ENCODE measurements around the gene RAB42. TPM values are rescaled to one million over a fixed set of nuclear protein-coding genes. Genes with fewer than 3 reads are reported as not detected.

The RAB42 gene
- total and polyA plus RNA-seq, 9 of the 15 experiments (the other 6 are each of a cell fraction or from before 2014, with no cell fraction given) = 0.07 to 0.14 (median 0.12) TPM; not detected in 6

GRCh38 chr1:28642056-28642846 lies 50.2 kb downstream of the RAB42 start (continued):
- TF ChIP-seq POU5F1 (IDR thresholded peaks at IDR 0.05; ENCODE audit: borderline replicate concordance, low read depth, low read length, partially characterized antibody) (no peak), HCFC1 (IDR thresholded peaks at IDR 0.05; ENCODE audit: low read depth, low read length) (no peak), SMAD4 (CRISPR knock-in tag; conservative IDR thresholded peaks at IDR 0.05) (no peak), SREBF1 (IDR thresholded peaks at IDR 0.05; ENCODE audit: borderline replicate concordance, low read depth, low read length) (no peak), FOXO4 (CRISPR knock-in tag; IDR thresholded peaks at IDR 0.05) (no peak), TARDBP (IDR thresholded peaks at IDR 0.05) (no peak), NCOA6 (IDR thresholded peaks at IDR 0.05) (no peak), ETV1 (tag; conservative IDR thresholded peaks at IDR 0.05; ENCODE audit: low read depth) (no peak), SLC30A9 (CRISPR knock-in tag; IDR thresholded peaks at IDR 0.05) (no peak), ATF7 (IDR thresholded peaks at IDR 0.05) (no peak), SRF (CRISPR knock-in tag; IDR thresholded peaks at IDR 0.05) (no peak; a peak in 1 of 4 replicates), MAFK (IDR thresholded peaks at IDR 0.05; ENCODE audit: low read length) (no peak), NFIC (IDR thresholded peaks at IDR 0.05) (peak; percentile 4; the same call in 1 of the 2 replicates), ZEB2 (IDR thresholded peaks at IDR 0.05) (no peak), ZNF134 (CRISPR knock-in tag; conservative IDR thresholded peaks at IDR 0.05) (no peak), CBX5 (IDR thresholded peaks at IDR 0.05; ENCODE audit: borderline replicate concordance, low read depth) (no peak)
- TF ChIP-seq, protein P1, sequence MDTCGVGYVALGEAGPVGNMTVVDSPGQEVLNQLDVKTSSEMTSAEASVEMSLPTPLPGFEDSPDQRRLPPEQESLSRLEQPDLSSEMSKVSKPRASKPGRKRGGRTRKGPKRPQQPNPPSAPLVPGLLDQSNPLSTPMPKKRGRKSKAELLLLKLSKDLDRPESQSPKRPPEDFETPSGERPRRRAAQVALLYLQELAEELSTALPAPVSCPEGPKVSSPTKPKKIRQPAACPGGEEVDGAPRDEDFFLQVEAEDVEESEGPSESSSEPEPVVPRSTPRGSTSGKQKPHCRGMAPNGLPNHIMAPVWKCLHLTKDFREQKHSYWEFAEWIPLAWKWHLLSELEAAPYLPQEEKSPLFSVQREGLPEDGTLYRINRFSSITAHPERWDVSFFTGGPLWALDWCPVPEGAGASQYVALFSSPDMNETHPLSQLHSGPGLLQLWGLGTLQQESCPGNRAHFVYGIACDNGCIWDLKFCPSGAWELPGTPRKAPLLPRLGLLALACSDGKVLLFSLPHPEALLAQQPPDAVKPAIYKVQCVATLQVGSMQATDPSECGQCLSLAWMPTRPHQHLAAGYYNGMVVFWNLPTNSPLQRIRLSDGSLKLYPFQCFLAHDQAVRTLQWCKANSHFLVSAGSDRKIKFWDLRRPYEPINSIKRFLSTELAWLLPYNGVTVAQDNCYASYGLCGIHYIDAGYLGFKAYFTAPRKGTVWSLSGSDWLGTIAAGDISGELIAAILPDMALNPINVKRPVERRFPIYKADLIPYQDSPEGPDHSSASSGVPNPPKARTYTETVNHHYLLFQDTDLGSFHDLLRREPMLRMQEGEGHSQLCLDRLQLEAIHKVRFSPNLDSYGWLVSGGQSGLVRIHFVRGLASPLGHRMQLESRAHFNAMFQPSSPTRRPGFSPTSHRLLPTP (IDR thresholded peaks at IDR 0.05; ENCODE audit: borderline replicate concordance, extremely low read depth, insufficient read length) = no peak
- TF ChIP-seq, protein P2, sequence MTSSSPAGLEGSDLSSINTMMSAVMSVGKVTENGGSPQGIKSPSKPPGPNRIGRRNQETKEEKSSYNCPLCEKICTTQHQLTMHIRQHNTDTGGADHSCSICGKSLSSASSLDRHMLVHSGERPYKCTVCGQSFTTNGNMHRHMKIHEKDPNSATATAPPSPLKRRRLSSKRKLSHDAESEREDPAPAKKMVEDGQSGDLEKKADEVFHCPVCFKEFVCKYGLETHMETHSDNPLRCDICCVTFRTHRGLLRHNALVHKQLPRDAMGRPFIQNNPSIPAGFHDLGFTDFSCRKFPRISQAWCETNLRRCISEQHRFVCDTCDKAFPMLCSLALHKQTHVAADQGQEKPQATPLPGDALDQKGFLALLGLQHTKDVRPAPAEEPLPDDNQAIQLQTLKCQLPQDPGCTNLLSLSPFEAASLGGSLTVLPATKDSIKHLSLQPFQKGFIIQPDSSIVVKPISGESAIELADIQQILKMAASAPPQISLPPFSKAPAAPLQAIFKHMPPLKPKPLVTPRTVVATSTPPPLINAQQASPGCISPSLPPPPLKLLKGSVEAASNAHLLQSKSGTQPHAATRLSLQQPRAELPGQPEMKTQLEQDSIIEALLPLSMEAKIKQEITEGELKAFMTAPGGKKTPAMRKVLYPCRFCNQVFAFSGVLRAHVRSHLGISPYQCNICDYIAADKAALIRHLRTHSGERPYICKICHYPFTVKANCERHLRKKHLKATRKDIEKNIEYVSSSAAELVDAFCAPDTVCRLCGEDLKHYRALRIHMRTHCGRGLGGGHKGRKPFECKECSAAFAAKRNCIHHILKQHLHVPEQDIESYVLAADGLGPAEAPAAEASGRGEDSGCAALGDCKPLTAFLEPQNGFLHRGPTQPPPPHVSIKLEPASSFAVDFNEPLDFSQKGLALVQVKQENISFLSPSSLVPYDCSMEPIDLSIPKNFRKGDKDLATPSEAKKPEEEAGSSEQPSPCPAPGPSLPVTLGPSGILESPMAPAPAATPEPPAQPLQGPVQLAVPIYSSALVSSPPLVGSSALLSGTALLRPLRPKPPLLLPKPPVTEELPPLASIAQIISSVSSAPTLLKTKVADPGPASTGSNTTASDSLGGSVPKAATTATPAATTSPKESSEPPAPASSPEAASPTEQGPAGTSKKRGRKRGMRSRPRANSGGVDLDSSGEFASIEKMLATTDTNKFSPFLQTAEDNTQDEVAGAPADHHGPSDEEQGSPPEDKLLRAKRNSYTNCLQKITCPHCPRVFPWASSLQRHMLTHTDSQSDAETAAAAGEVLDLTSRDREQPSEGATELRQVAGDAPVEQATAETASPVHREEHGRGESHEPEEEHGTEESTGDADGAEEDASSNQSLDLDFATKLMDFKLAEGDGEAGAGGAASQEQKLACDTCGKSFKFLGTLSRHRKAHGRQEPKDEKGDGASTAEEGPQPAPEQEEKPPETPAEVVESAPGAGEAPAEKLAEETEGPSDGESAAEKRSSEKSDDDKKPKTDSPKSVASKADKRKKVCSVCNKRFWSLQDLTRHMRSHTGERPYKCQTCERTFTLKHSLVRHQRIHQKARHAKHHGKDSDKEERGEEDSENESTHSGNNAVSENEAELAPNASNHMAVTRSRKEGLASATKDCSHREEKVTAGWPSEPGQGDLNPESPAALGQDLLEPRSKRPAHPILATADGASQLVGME (CRISPR knock-in tag; IDR thresholded peaks at IDR 0.05) = no peak
